Right renal cortex interstitium (tissue), 3 donors: ENCODE data around the gene GNPTG. TPM values are rescaled to one million over a fixed set of nuclear protein-coding genes. Genes with fewer than 3 reads are reported as not detected.

Experiments used
- DNase-seq, 3 donors: peaks; one replicate each; pipeline ENCODE4 v3.0.0-alpha.2; 2013; ENCODE audit warnings: low read depth in 3 of 3, low spot score in 2 of 3
- polyA plus RNA-seq, 3 donors: library from polyadenylated mRNA; unstranded; fragments of 120-200 nt; gene quantifications; one replicate each; pipeline ENCODE4 v1.2.1, GENCODE V29; 2013; ENCODE audit not compliant: insufficient read length in 3 of 3

The GNPTG gene
- 10 to 100 TPM; 51.7 to 54.5 (median 53.1) TPM for polyA plus RNA-seq

GRCh38 chr16:1351582-1352362 lies at the start of gene GNPTG, which contains the start of gene TSR3:
TSS of gene GNPTG (plus strand) at chr16:1351931. CDS start at chr16:1351966, 35 bp downstream.
TSS of gene TSR3 (minus strand) at chr16:1351878. CDS start at chr16:1351804, 74 bp downstream.
- DNase-seq = peak in 2 of 3 donors; percentile 69 to 76

GRCh38 chr16:1305823-1306222 lies 45.9 kb upstream of the GNPTG start:
- no peak for DNase-seq

GRCh38 chr16:1306334-1306733 lies 45.4 kb upstream of the GNPTG start:
- no peak for DNase-seq

- DNase-seq = no peak
Observed at GRCh38 chr16:1308036-1308976, 43.4 kb upstream of the GNPTG start.

- peak; percentile 98 to 100 (median 99) for DNase-seq
Observed at GRCh38 chr16:1308977-1309885, 42.5 kb upstream of the GNPTG start, which contains the start of gene UBE2I. TSS of gene UBE2I (plus strand) at chr16:1309636. CDS start at chr16:1314031, 4,395 bp downstream.

- DNase-seq = no peak
Observed at GRCh38 chr16:1309888-1310831, 41.6 kb upstream of the GNPTG start.

- no peak for DNase-seq
Observed at GRCh38 chr16:1310832-1311200, 40.9 kb upstream of the GNPTG start.

- DNase-seq = no peak
Observed at GRCh38 chr16:1311212-1311737, 40.5 kb upstream of the GNPTG start.

GRCh38 chr16:1311738-1312466 lies 39.8 kb upstream of the GNPTG start:
- DNase-seq = no peak

GRCh38 chr16:1312467-1312816 lies 39.3 kb upstream of the GNPTG start:
- DNase-seq = no peak

GRCh38 chr16:1312903-1313302 lies 38.8 kb upstream of the GNPTG start:
- no peak for DNase-seq

- DNase-seq = no peak
Observed at GRCh38 chr16:1313721-1314369, 37.9 kb upstream of the GNPTG start.

- no peak for DNase-seq
Observed at GRCh38 chr16:1314399-1315068, 37.2 kb upstream of the GNPTG start.

GRCh38 chr16:1315081-1316032 lies 36.4 kb upstream of the GNPTG start:
- DNase-seq = no peak

GRCh38 chr16:1316033-1316405 lies 35.7 kb upstream of the GNPTG start:
- DNase-seq = no peak
